Endometrial microvascular endothelial cells (primary cell): ENCODE data around the gene AQP3. TPM values are rescaled to one million over a fixed set of nuclear protein-coding genes. Genes with fewer than 3 reads are reported as not detected.

Experiments
- in situ Hi-C: cut with HindIII; loops from 2 replicates; pipeline ENCODE4 v1.10.0; 2017; ENCODE audit warnings: low sequenced_read_pairs, low pct_unique_long_range_greater_than_20kb; ENCODE audit errors: inconsistent ontology term
- total RNA-seq: library from RNA; depleted of rRNA; stranded (reverse); fragments of >200 nt; gene quantifications from one replicate; pipeline ENCODE4 v1.2.3, GENCODE V29; 2015; ENCODE audit errors: inconsistent ontology term

Gene AQP3
- total RNA-seq, 1 donor from 2014 or later = 1.1 TPM

DNA sequence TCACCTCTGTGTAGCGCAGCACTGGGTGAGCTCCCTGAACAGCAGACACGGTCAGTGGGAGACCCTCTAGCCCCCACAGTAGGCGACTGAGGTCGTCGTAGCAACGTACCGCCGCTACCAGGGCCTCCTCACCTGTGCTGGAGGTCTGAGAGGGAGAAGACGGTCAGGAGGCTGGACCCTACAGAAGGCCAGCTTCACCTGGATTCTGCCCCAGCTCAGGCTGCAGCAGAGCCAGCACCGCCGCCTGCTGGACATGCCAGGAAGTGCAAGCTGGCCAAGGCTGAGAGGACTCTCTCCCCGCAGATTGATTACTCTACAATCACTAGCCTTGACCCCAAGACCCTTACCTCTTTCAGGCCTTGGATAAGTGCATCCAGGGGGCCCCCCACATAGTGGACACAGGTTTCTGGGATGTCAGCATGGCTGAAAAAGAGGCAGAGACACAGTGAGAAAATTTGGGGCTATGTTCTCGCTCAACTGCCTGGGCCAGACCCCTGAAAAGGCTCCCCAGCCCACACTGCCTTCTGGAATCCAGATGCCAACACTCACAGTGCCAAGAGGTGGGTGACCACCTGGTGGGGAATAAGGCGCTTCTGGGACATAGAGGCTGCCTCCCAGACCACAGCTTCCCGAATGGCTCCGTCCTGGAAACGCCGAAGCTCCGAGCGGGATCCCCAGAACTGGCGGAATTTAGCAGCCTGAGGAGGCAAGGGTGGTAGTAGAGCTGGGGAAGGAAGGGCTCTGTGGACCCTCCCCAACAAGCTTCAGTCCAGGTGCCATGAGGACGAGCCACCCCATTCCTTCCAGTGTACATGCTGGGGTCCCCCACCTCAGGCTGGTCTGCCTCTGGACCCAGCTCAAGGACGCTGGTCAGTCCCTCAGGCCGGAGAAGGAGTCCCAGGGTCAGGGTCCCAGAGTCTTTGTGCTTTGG, 19.4 kb upstream of the AQP3 start:
- in situ Hi-C loops = loop anchor here (25.0 kb wide), 1 partner anchor 180 kb away; the partner anchor contains the start of gene NFX1

DNA sequence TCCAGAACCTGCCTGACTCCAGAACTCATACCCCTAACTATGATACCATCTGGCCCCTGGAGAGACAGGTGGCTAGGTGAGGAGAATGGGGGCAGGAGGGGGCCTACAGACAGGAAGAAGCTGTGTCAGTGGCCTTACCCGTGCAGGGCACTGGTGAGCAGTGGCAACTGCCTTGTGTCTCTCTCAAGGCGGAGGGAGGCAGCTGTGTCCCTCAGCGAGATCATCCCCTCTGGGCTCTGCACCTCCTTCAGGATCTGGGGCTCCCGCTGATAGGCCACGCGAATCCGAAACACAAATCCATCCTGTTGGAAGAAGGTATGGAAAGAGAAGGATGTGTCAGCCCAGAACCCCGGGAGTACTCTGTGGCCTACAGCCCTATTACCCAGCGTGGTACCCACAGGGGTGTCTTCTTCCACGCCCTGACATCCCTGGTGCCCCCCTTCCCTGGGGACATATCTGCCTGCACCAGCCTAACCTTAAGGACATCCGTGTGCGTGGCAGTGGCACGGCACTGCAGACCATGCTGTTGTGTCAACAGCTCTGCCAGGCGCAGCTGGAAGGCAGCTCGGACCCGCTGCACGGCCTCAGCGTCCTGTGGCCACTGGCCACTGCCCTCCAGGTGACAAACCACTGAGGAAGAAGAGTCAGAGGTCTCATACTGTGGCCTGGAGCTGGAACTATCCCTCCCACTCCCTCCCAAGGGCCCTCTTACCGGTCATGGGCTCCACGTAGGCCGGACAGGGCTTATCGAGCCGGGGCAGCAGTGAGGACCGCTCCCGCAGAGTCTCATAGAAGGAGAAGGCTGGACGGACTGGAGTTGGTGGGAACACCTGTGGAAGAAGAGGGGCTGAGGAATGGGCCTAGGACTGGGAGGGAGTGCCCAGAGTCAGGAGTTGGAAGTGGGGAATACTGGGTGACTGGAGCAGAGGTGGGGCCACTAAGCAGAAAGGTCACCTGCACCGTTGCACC, 18.5 kb upstream of the AQP3 start:
- in situ Hi-C loops = loop anchor here (25.0 kb wide), 1 partner anchor 179 kb away; the partner anchor contains the start of gene NFX1

DNA sequence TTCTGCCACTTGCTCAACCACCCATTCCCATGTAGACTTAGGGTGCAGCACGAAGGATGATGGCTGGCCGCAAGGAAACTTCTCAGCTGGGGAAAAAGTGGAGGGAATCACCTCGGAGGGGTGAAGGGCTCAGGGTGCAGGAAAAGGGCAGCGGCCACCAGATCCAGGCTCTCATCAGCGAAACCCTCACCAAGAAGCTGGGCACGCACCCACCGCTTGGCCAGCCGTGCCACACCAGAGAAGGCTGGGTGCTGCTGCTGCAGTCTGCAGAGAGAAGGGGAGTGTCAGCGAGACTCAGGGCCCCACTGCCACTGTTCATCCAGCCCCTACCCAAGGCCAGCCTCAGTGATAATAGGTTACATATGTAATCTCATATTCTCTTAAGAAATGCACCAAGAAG, 17.7 kb upstream of the AQP3 start:
- in situ Hi-C loops = loop anchor here (25.0 kb wide), 1 partner anchor 178 kb away; the partner anchor contains the start of gene NFX1

DNA sequence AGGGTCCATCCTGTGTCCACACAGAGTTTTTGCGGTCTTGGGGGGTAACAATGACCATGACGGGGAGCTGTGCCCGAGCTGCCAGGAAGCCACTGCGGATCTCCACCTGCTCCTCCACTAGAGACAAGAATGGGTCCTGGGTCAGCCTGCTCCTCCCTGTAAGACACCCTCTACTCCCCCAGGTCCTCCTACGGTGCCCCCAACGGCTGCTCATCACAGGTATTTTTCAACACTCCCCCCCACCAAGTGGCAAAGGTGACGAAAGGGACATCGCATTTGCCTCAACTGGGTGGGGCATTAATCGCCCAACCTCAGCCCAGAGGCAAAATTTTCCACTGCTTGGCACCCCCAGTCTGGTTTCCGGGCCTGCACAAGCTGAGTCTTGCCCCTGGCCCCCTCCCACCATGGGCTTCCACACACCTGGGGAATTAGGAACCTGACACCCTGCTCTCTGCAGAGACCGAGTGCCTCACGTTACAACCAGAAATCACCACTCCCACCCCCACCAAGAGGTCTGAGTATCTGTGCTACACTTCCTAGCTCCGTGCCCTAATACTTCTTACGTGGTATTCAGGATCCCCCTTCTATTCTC, 16.7 kb upstream of the AQP3 start:
- in situ Hi-C loops = loop anchor here (25.0 kb wide), 1 partner anchor 177 kb away; the partner anchor contains the start of gene NFX1

DNA sequence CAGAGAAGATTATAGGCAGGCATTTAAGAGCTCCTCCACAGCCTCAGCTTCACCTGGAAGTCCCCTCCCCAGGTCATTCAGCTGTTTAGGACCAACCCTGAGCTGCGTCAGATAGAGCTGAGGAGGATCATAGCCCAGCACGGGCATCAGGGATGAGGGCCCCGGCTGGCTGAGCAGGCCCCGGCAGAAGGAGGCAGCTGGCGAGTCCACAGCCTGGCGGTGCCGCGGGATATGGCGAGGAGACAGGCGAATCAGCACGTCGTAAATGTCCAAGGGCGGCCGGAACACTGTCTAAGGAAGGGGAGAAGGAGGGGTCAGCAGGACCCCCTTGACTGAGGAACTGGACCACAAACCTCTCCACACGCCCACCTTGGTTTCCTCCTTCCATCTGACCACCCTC, 15.8 kb upstream of the AQP3 start:
- in situ Hi-C loops = loop anchor here (25.0 kb wide), 1 partner anchor 176 kb away; the partner anchor contains the start of gene NFX1

DNA sequence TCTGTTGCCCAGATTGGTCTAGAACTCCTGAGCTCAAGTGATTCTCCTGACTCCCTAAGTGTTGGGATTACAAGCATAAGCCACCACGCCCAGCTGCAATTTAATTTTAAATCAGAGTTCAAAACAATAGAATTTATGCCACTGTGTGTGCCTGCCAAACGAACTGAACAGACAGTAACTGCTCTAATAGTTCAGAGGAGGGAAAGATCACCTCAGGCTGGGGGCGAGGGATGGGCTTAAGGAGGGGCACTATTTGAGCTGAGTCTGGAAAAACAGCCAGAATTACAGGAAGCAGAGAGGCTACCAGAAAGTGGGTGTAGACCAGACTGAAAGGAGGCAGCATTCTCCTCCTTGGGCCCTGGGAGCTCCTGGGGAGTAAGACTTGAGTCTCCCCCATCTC, 14.1 kb upstream of the AQP3 start:
- in situ Hi-C loops = loop anchor here (25.0 kb wide), 1 partner anchor 174 kb away; the partner anchor contains the start of gene NFX1

DNA sequence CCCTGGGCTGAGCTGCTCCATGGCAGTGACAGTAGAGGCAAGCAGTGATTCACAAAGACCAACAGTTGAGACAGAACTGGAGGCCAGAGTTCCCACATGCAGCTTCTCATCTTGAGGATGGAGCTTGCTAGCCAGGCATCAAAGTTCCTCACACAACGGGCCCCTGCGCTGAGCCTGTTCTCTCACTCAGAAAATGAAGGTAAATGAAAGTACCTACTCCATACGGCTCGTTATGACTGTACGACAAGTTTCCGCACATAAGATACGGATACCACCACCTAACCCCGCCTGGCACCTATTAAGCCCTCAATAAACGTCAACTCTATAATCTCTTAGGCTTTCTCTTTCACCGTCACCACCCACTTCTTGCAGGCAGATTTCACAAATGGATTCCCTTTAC, 13.5 kb upstream of the AQP3 start:
- in situ Hi-C loops = loop anchor here (25.0 kb wide), 1 partner anchor 174 kb away; the partner anchor contains the start of gene NFX1

DNA sequence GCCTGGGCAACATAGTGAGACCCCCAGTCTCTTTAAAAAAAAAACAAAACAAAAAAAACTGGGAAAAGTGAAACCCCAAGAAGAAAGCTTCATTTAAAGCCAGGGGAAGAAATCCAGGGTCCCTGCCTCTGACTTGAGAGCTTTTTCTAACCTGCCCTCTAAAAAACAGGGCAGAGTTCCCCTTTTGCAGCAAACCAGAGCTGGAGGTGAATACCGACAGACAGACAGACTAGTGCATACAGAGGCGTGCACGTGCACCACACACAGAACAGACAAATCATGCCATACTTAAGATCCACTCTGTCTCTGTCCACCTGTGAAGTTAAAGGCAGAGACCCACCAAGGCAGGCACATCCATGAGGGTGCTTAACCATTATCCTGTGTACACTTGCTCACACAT, 11.7 kb upstream of the AQP3 start:
- in situ Hi-C loops = loop anchor here (25.0 kb wide), 1 partner anchor 172 kb away; the partner anchor contains the start of gene NFX1

DNA sequence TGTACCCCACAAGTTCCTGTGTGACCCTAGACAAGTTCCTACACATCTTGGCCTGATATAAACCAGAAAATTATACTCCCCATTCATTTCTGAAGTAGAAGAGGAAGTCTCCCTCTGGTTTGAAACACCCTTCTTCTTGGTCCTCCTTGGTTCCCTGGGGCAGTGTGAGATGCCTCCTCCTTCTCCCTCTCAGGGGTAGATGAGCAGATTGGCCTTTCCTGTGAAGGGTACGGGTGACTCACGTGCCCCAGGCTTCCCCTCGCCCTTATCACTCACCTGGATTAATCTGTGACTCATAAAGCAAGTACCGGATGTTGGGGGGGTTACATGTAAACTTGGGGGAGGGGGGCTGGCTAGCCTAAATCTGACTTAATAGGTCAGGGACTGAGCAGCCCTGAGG, 11.1 kb upstream of the AQP3 start:
- in situ Hi-C loops = loop anchor here (25.0 kb wide), 1 partner anchor 171 kb away; the partner anchor contains the start of gene NFX1

DNA sequence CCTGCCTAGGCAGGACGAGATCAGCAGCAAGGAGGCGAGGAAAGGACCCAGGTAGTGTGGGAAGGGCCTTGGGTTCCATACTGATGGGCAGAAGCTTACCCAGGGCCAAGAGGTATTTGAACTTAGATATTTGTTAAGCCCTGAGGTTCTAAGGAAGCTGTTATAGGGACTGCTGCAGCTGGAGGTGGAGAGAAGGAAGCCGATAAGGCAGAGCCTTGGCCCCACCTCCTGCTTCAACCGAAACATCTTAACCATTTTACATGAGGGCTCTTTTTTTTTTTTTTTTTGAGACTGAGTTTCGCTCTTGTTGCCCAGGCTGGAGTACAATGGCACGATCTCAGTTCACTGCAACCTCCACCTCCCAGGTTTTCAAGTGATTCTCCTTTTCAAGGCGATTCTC, 8.6 kb upstream of the AQP3 start:
- in situ Hi-C loops = loop anchor here (25.0 kb wide), 1 partner anchor 169 kb away; the partner anchor contains the start of gene NFX1

DNA sequence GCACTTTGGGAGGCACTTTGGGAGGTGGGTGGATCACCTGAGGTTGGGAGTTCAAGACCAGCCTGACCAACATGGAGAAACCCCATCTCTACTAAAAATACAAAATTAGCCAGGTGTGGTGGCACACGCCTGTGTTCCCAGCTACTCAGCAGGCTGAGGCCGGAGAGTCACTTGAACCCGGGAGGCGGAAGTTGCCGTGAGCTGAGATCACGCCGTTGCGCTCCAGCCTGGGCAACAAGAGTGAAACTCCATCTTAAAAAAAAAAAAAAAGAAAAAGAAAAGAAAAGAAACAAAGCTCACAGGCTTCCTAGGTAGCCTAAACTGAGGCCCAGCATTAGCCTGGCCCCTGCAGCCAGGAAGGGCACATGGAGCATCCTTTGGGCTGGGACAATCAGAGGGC, 8.1 kb upstream of the AQP3 start:
- in situ Hi-C loops = loop anchor here (25.0 kb wide), 1 partner anchor 168 kb away; the partner anchor contains the start of gene NFX1

DNA sequence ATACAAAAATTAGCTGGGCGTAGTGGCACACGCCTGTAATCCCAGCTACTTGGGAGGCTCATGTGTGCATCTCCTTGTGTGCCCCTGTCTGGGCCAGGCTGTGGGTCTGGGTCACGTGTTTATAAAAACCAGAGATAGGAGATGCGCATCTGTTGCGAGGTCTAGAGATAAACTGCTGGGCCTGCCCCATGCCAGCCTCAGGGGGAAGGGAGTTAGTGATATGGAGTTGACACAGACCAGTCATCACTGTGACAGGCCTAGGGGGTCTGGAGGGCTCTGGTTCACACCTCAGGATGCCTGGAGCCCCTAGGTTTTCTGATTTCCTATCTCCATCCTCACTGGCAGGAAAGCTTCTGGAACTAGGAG, 7.3 kb upstream of the AQP3 start:
- in situ Hi-C loops = loop anchor here (25.0 kb wide), 1 partner anchor 167 kb away; the partner anchor contains the start of gene NFX1

DNA sequence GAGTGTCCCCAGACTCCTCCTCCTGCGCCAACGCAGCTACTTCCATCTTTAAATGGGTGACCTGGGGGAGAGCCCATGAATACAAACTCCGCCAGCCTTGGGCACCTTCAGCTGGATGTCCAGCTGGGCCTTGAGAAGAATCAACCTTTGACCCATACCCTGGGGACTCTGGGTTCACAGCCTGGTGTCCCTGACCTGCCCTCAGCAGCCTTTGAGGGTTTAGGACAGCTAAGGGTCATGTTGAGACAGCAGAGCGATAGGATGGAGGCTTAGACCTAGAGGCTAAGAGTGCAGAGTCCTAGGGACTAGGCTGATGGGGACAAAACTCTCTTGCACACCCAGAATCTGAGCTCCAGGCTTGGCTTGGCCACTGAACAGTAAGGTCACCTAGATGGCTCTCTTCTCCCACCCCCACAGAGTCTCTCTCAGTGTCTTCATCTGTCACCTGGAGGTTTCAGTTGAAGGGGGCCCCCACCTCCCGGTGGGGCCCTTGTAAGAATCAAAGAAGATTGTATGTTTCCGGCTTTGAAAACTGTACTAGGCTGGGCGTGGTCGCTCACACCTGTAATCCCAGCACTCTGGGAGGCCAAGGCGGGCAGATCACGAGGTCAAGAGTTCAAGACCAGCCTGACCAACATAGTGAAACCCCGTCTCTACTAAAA, 6.7 kb upstream of the AQP3 start:
- in situ Hi-C loops = loop anchor here (25.0 kb wide), 1 partner anchor 167 kb away; the partner anchor contains the start of gene NFX1

DNA sequence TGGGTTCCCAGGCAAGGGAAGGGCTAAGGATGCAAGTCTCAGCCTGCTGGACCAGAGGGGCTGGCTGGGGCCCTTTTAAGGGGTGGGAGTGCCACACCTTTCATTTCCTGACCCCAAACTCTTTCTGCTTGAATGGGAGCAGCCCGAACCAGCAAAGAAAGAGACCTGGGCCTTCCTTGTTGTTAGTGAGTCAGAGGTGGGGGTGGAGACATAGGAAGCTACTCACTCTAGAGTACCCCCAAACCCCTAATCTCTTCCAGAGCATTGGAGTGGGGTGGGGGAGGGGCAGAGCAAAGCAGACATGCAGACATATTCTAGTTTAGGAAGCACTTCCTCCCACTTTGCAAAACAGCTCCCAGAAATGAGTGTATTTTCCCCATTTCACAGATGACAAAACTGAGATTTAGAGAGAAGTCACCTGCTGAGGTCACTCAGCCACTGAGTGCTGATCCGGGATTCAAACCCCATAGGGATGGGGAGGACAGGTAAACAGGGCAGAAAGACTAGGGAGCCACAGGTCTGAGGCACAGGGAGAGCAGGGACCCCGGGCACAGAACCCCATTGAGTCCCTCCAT, 6.0 kb upstream of the AQP3 start:
- in situ Hi-C loops = loop anchor here (25.0 kb wide), 1 partner anchor 166 kb away; the partner anchor contains the start of gene NFX1

DNA sequence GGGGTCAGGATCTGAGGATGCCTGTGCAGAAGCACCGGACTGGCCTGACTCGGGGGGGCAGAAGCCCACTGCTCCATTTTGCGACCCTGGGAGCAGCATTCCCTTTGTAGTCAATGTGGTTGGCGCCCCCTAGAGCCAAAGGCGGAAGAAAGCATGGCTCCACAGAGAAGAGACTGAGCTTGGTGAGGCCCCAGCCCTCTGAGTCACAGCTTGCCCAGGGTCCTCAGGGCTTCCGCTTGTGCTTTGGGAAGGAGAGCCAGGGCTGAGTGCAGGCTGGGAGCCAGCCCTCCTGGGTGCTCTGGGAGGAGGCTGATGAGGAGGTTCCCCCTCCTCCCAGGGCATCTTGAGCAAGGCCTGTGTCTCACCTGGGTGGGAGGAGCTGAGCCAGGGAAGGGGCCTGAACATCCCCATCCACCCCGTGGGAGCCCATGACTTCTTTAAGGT, 5.5 kb upstream of the AQP3 start:
- in situ Hi-C loops = loop anchor here (25.0 kb wide), 1 partner anchor 166 kb away; the partner anchor contains the start of gene NFX1

DNA sequence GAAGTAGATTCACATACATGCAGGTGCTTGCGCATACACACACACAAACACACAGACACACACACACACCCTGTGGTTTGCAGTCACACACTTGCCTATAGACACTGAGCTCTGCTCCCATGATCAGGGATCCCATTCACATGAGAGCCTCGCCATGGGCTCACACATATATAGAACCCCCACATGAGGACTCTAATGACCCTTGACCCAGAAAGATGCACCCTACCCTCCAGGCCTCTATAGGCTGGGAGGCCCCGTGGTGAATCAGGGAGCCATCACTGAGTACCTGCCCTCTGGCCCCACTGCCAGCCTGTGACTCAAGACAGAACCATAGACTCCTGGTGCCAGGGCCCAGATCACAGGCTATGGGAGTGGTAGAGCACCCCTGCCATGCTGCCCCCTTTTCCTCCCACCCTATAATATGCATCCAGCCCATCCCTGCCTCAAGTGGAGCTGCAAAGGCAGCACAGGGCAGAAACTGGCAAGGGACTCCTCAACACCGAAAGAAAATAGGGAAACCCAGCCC, 3.3 kb upstream of the AQP3 start:
- in situ Hi-C loops = loop anchor here (25.0 kb wide), 1 partner anchor 163 kb away; the partner anchor contains the start of gene NFX1

DNA sequence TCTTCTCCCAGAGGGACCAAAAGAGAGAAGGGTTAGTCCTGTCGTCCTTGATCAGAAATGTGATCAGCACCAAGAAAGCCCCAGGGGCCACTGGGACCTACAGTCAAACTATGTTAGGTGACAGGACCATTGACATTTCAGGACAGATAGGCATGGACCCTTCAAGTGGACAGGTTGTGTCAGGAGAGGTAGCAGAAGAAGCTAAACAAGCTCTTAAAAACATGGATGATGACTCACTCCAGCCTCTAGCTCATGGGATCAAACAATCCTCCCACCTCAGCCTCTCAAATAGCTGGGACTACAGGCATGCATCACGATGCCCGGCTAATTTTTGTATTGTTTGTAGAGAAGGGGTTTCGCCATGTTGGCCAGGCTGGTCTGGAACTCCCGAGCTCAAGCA, 2.3 kb upstream of the AQP3 start:
- in situ Hi-C loops = loop anchor here (25.0 kb wide), 1 partner anchor 162 kb away; the partner anchor contains the start of gene NFX1
